PC-3 (cell line): ENCODE measurements around the gene SRD5A3. TPM values are rescaled to one million over a fixed set of nuclear protein-coding genes. Genes with fewer than 3 reads are reported as not detected.

Source experiments
- ATAC-seq: fragments of 200-7000 bp; cut with Tn5 transposase; 2 replicates; pipeline ENCODE4 v1.9.1; 2020; ENCODE audit warnings: mild to moderate bottlenecking, moderate library complexity
- BruUV-seq: library from RNA; stranded (reverse); fragments of 400-500 nt; replicated peaks from 2 replicates; lab custom pipeline; 2021; lab: Mats Ljungman, UMichigan
- CTCF ChIA-PET: fragments of 300-600 bp; sonication (Branson Sonifier 250); formaldehyde crosslinking; loops from one replicate; lab custom pipeline; 2022; ENCODE audit warnings: antibody characterized with exemption; lab: Charles Lee
- POLR2A ChIA-PET: fragments of 300-600 bp; sonication (Branson Sonifier 250); formaldehyde crosslinking; loops from one replicate; lab custom pipeline; 2022; ENCODE audit warnings: antibody characterized with exemption; ENCODE audit not compliant: unreplicated experiment; lab: Charles Lee
- DNase-seq: peaks from one replicate; pipeline ENCODE4 v3.0.0-alpha.2; 2015
- H2AFZ ChIP-seq: fragments of 300-600 bp; sonication (generic); 2 replicates; pipeline ENCODE4 v1.6.0; 2016; ENCODE audit warnings: antibody characterized with exemption, low read length
- H3F3A ChIP-seq: fragments of 300-600 bp; sonication (generic); one replicate; pipeline ENCODE4 v1.6.0; 2017; ENCODE audit warnings: antibody characterized with exemption, low read length, control low read depth, mild to moderate bottlenecking; ENCODE audit not compliant: unreplicated experiment
- H3K27ac ChIP-seq: fragments of 300-600 bp; sonication (generic); 2 replicates; pipeline ENCODE4 v1.5.1; 2016; ENCODE audit warnings: mild to moderate bottlenecking, low read length
- H3K27me3 ChIP-seq: fragments of 300-600 bp; sonication (generic); 2 replicates; pipeline ENCODE4 v1.6.1; 2016; ENCODE audit warnings: low read length, mixed read lengths
- H3K36me3 ChIP-seq: fragments of 300-600 bp; sonication (generic); 2 replicates; pipeline ENCODE4 v1.6.1; 2016; ENCODE audit warnings: low read depth, mixed run types, low read length, mixed read lengths
- H3K4me1 ChIP-seq: fragments of 300-600 bp; sonication (generic); 2 replicates; pipeline ENCODE4 v1.5.1; 2016; ENCODE audit warnings: low read length; ENCODE audit not compliant: insufficient read depth
- H3K4me2 ChIP-seq: fragments of 300-600 bp; sonication (generic); 2 replicates; pipeline ENCODE4 v1.6.0; 2016; ENCODE audit warnings: low read length
- H3K4me3 ChIP-seq: fragments of 300-600 bp; sonication (generic); 2 replicates; pipeline ENCODE4 v1.5.1; 2016; ENCODE audit warnings: mild to moderate bottlenecking, low read length, mixed read lengths
- H3K79me2 ChIP-seq: fragments of 300-600 bp; sonication (generic); 2 replicates; pipeline ENCODE4 v1.6.1; 2017; ENCODE audit warnings: low read length, mixed read lengths
- H3K9ac ChIP-seq: fragments of 300-600 bp; sonication (generic); 2 replicates; pipeline ENCODE4 v1.6.0; 2016; ENCODE audit warnings: mild to moderate bottlenecking, low read length
- H3K9me2 ChIP-seq: fragments of 300-600 bp; sonication (generic); replicated peaks from 2 replicates; pipeline ENCODE4 v1.6.1; 2016; ENCODE audit warnings: mixed run types, low read length, mixed read lengths
- H3K9me3 ChIP-seq: fragments of 300-600 bp; sonication (generic); 2 replicates; pipeline ENCODE4 v1.6.1; 2016; ENCODE audit warnings: low read length, mixed read lengths
- H4K20me1 ChIP-seq: fragments of 300-600 bp; sonication (generic); 2 replicates; pipeline ENCODE4 v1.6.1; 2016; ENCODE audit warnings: low read length, mixed read lengths
- EZH2 ChIP-seq: fragments of 300-600 bp; sonication (generic); IDR thresholded peaks from one replicate; pipeline ENCODE4 v1.6.1; 2017; ENCODE audit warnings: antibody characterized with exemption, mild to moderate bottlenecking, low read length; ENCODE audit not compliant: unreplicated experiment
- EZH2phosphoT487 ChIP-seq: fragments of 300-600 bp; sonication (generic); IDR thresholded peaks from 2 replicates; pipeline ENCODE4 v1.6.1; 2018; ENCODE audit warnings: mild to moderate bottlenecking, antibody characterized with exemption, low read length, borderline replicate concordance
- intact Hi-C: fragments of 100-400 bp; cut with micrococcal nuclease; formaldehyde crosslinking; loops from 2 replicates; pipeline ENCODE4 v1.9.0; 2023
- total RNA-seq: library from RNA; depleted of rRNA; stranded (reverse); fragments of >200 nt; gene quantifications from 2 replicates; pipeline ENCODE4 v1.2.3, GENCODE V29; 2014
- TF ChIP-seq, protein P1 (sequence below): fragments of 300-600 bp; sonication (generic); conservative IDR thresholded peaks from 2 replicates; pipeline ENCODE4 v1.5.1; 2017; ENCODE audit warnings: antibody characterized with exemption, low read depth, mild to moderate bottlenecking, low read length

SRD5A3 gene
- total RNA-seq, 1 experiment from 2014 or later, result 15.2 TPM

DNA sequence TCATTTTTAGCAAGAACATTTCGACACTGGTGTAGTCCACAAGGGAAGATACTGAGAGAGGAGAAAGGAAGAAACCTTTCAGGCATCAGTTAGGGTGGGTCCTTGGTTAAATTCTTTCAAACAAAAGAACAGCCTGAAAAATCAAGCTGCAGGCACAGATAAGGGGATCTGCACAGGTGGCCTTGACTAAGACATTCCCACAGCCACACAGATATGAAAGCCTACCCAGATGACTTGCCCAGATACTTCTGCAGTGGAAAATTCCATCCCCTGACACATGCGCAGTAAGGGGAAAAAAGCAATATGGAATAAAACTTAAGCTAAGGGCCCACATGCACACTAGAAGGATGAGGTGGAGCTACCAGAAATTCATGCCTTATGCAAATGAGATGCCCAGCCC, 40.8 kb downstream of the SRD5A3 start:
- TF ChIP-seq EZH2 (no peak), EZH2phosphoT487 (no peak)
- TF ChIP-seq, protein P1, sequence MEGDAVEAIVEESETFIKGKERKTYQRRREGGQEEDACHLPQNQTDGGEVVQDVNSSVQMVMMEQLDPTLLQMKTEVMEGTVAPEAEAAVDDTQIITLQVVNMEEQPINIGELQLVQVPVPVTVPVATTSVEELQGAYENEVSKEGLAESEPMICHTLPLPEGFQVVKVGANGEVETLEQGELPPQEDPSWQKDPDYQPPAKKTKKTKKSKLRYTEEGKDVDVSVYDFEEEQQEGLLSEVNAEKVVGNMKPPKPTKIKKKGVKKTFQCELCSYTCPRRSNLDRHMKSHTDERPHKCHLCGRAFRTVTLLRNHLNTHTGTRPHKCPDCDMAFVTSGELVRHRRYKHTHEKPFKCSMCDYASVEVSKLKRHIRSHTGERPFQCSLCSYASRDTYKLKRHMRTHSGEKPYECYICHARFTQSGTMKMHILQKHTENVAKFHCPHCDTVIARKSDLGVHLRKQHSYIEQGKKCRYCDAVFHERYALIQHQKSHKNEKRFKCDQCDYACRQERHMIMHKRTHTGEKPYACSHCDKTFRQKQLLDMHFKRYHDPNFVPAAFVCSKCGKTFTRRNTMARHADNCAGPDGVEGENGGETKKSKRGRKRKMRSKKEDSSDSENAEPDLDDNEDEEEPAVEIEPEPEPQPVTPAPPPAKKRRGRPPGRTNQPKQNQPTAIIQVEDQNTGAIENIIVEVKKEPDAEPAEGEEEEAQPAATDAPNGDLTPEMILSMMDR, result no peak
- POLR2A ChIA-PET, result no interaction called here
- Histone ChIP-seq H3F3A (no peaks in the 10 kb centered on the region), H3K9me3 (no peaks in the 10 kb centered on the region), H3K9ac (no peak overlapping the region), H3K4me3 (no peak overlapping the region), H3K9me2 (no peaks in the 10 kb centered on the region), H3K27me3 (no peaks in the 10 kb centered on the region), H3K4me2 (no peak overlapping the region), H3K27ac (no peak overlapping the region), H3K4me1 (peaks cover 12% of the 10 kb centered on the region), H3K79me2 (no peaks in the 10 kb centered on the region), H3K36me3 (no peaks in the 10 kb centered on the region), H2AFZ (no peak overlapping the region), H4K20me1 (no peaks in the 10 kb centered on the region)
- DNase-seq, result no peak
- intact Hi-C loops, result no loop called here
- ATAC-seq, result no peak
- BruUV-seq, result no TSS peak
- CTCF ChIA-PET, result no interaction called here

DNA sequence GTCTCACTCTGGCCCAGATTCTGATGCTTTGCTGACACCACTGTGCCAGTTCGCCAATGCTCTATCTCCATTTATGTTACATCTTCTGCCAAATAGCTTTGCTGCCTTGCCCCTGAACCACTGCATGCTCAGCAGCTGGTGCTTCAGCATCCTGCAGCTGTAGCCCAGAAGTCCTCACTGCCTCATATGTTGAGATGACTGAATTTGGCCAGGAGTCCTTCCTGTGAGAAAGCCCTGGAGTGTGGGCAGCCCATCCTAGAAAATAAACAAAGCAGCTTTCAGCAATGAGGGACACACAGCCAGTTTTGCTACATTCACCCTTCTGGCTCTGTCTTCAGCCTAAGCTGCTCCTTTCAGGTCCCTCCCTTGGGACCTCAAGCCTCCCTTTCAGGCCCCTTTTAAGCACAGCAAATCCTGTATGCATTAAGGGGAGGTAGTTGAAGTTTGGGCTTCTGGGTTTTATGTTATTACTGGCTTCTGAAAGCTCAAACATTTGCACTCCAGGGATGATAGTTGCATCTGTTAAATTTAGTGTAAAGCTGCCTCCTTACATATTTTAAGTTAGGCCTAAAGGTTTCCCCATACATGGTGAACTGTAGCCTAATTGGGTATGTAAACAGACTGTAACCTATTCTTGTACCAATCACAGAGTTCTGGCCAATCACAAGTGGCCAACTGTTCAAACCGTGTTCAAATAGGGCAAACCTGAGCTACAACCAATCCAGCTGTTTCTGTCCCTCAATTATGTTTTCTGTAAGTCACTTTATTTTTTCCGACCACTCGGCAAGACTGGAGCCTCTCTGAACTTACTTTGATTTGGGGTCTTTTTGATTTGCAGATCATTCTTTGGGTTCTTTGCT, 47.6 kb downstream of the SRD5A3 start:
- H3K4me3 ChIP-seq, result peak overlapping the region; percentile 21; the same call in 1 of the 2 replicates
- no TSS peak for BruUV-seq
- peaks cover 31% of the 10 kb centered on the region for H3K4me1 ChIP-seq
- TF ChIP-seq EZH2phosphoT487 (no peak), EZH2 (no peak)
- TF ChIP-seq, protein P1, result no peak
- H3K9me2 ChIP-seq, result no peaks in the 10 kb centered on the region
- peak overlapping the region; percentile 88 for H3K27ac ChIP-seq
- peak; percentile 65 for ATAC-seq
- peak overlapping the region; percentile 6; the same call in 1 of the 2 replicates for H2AFZ ChIP-seq
- peak overlapping the region; percentile 47 for H3K9ac ChIP-seq
- CTCF ChIA-PET, result interaction anchor here (1.4 kb wide), 1 partner anchor 47 kb away, joined by 8 read pairs; the partner anchor contains the start of gene SRD5A3
- H3K4me2 ChIP-seq, result peak overlapping the region; percentile 67
- peaks cover 26% of the 10 kb centered on the region for H4K20me1 ChIP-seq
- H3K79me2 ChIP-seq, result peaks cover 29% of the 10 kb centered on the region
- H3K27me3 ChIP-seq, result no peaks in the 10 kb centered on the region
- peak; percentile 90 for DNase-seq
- H3F3A ChIP-seq, result peaks cover 3% of the 10 kb centered on the region
- peaks cover 7% of the 10 kb centered on the region; the same call in 1 of the 2 replicates for H3K36me3 ChIP-seq
- POLR2A ChIA-PET, result no interaction called here
- intact Hi-C loops, result loop anchor here (1.0 kb wide), 2 partner anchors 14 to 45 kb away; no protein-coding TSS in a partner anchor
- no peaks in the 10 kb centered on the region for H3K9me3 ChIP-seq
